Spleen (tissue), 11 donors: ENCODE data around the gene CILP. TPM values are rescaled to one million over a fixed set of nuclear protein-coding genes. Genes with fewer than 3 reads are reported as not detected.

Experiments
- DNase-seq: peaks from one replicate; pipeline ENCODE4 v3.0.0-alpha.2; 2020
- H3K27ac ChIP-seq, 8 donors: fragments of 200-600 bp; sonication (generic) in 7 of 8; 1 replicate in 4 of 8; 2 replicates in 4 of 8; pipeline versions ENCODE4 v1.5.0 to v1.8.0; 2016 to 2021; ENCODE audit warnings: inconsistent platforms in 4 of 8, mild to moderate bottlenecking in 4 of 8, moderate library complexity in 1 of 8
- H3K27me3 ChIP-seq, 7 donors: fragments of 200-600 bp; sonication (generic) in 6 of 7; replicated peaks in 1 of 7; 1 replicate in 4 of 7; 2 replicates in 3 of 7; pipeline versions ENCODE4 v1.5.0 to v1.8.0; 2016 to 2021; ENCODE audit warnings: inconsistent platforms in 3 of 7, mild to moderate bottlenecking in 1 of 7
- H3K36me3 ChIP-seq, 6 donors: fragments of 200-600 bp; sonication (generic) in 5 of 6; 1 replicate in 4 of 6; 2 replicates in 2 of 6; pipeline versions ENCODE4 v1.5.0 to v1.8.0; 2016 to 2021; ENCODE audit warnings: inconsistent platforms in 2 of 6
- H3K4me1 ChIP-seq, 6 donors: fragments of 200-600 bp; sonication (generic) in 5 of 6; 1 replicate in 3 of 6; 2 replicates in 3 of 6; pipeline versions ENCODE4 v1.5.0 to v1.8.0; 2016 to 2021; ENCODE audit warnings: inconsistent platforms in 3 of 6
- H3K4me3 ChIP-seq, 8 donors: fragments of 200-600 bp; sonication (generic) in 7 of 8; 1 replicate in 4 of 8; 2 replicates in 4 of 8; pipeline versions ENCODE4 v1.5.0 to v1.8.0; 2016 to 2021; ENCODE audit warnings: inconsistent platforms in 4 of 8, mild to moderate bottlenecking in 4 of 8, moderate library complexity in 2 of 8
- H3K9me3 ChIP-seq, 8 donors: fragments of 200-600 bp; sonication (generic) in 7 of 8; 1 replicate in 4 of 8; 2 replicates in 4 of 8; pipeline versions ENCODE4 v1.5.0 to v1.8.0; 2016 to 2021; ENCODE audit warnings: inconsistent platforms in 4 of 8
- CTCF ChIP-seq, 11 experiments: fragments of 200-600 bp in 7 of 11; fragments of 450-650 bp in 4 of 11; sonication (generic) in 4 of 11; IDR thresholded peaks in 8 of 11; conservative IDR thresholded peaks in 3 of 11; 1 replicate in 7 of 11; 2 replicates in 4 of 11; pipeline versions ENCODE4 v1.4.0 to v1.8.0; 2016 to 2021; ENCODE audit warnings: antibody characterized with exemption in 11 of 11, inconsistent platforms in 4 of 11, mild to moderate bottlenecking in 1 of 11
- POLR2A ChIP-seq, 3 donors: fragments of 450-650 bp; IDR thresholded peaks; one replicate each; pipeline ENCODE4 v1.5.1; 2017; ENCODE audit warnings: antibody characterized with exemption in 3 of 3, mild to moderate bottlenecking in 1 of 3
- POLR2AphosphoS5 ChIP-seq, 3 donors: sonication (generic); formaldehyde crosslinking; IDR thresholded peaks; one replicate each; pipeline ENCODE4 v1.5.1; 2017; ENCODE audit warnings: antibody characterized with exemption in 3 of 3
- WGBS, 5 donors: extraction: QIAGEN DNeasy Blood & Tissue Kit in 3 of 5; methylation state at CpG; one replicate each; pipeline versions ENCODE4 v1.1.5 to v1.1.7; 2013 to 2018; 5-methylcytosine and 5-hydroxymethylcytosine counted together
- intact Hi-C: fragments of 100-400 bp; cut with DNase I; formaldehyde crosslinking; loops from one replicate; pipeline ENCODE4 v1.15.0; 2023; ENCODE audit warnings: low total_unique reads
- polyA plus RNA-seq, 3 donors: library from polyadenylated mRNA; stranded (reverse); fragments of 200-250 nt; gene quantifications; one replicate each; pipeline ENCODE4 v1.2.1, GENCODE V29; 2013
- total RNA-seq, 7 donors: library from RNA; depleted of rRNA in 3 of 7; stranded (reverse); fragments of >200 nt in 3 of 7; fragmentation: NEBNext Ultra II Directional in 4 of 7; extraction: Animal tissue kit (Norgen Biotek cat#: 25700) in 4 of 7; gene quantifications; one replicate each; pipeline versions ENCODE4 v1.1.0 to v1.2.1, GENCODE V29; 2016 to 2021
- donor health status: healthy with polysubstance abuse.
- donor health status: DM: no; HTN: no; CAD: no; lungs with moderate emphysema.
- donor health status: DM: no; HTN: no; CAD: no.
- donor health status: Bipolar disorder and iron deficiency.
- donor health status: healthy.
- donor health status: DM: no; HTN: no; CAD: no.
- donor health status: DM: yes; HTN: yes; CAD: no.

Gene CILP
- total and polyA plus RNA-seq, 10 donors: 0.19 to 3.1 (median 0.41) TPM

- DNase-seq: no peak
- 92 to 96% (median 94%) methylated on average over 3 of the region's 3 CpGs for WGBS, 5 donors
- no peaks in the 10 kb centered on the region for H3K9me3 ChIP-seq
- peaks cover 2 to 62% (median 44%) of the 10 kb centered on the region in 6 donors for H3K36me3 ChIP-seq
- H3K27me3 ChIP-seq: no peaks in the 10 kb centered on the region
- H3K27ac ChIP-seq: no peak overlapping the region
- TF ChIP-seq CTCF (IDR thresholded peaks at IDR 0.05 in 8 of 11, conservative IDR thresholded peaks at IDR 0.05 in 3 of 11) (no peak), POLR2A (IDR thresholded peaks at IDR 0.05) (no peak), POLR2AphosphoS5 (IDR thresholded peaks at IDR 0.05) (no peak)
- no peak overlapping the region for H3K4me3 ChIP-seq
- intact Hi-C loops: no loop called here
- peaks cover 16 to 53% (median 35%) of the 10 kb centered on the region in 6 donors for H3K4me1 ChIP-seq
Observed at GRCh38 chr15:65180167-65180566, 31.1 kb downstream of the CILP start.

GRCh38 chr15:65177901-65178300 is 33.4 kb downstream of the CILP start:
- H3K4me3 ChIP-seq: no peak overlapping the region
- no peaks in the 10 kb centered on the region for H3K27me3 ChIP-seq
- peaks cover 7 to 38% (median 22%) of the 10 kb centered on the region in 6 donors for H3K4me1 ChIP-seq
- intact Hi-C loops: no loop called here
- WGBS, 5 donors: 71 to 85% (median 80%) methylated on average over 1 of the region's 1 CpG
- no peaks in the 10 kb centered on the region for H3K9me3 ChIP-seq
- no peak overlapping the region for H3K27ac ChIP-seq
- TF ChIP-seq POLR2A (IDR thresholded peaks at IDR 0.05) (no peak), CTCF (IDR thresholded peaks at IDR 0.05 in 8 of 11, conservative IDR thresholded peaks at IDR 0.05 in 3 of 11) (no peak), POLR2AphosphoS5 (IDR thresholded peaks at IDR 0.05) (no peak)
- no peak for DNase-seq
- H3K36me3 ChIP-seq: peaks cover 2 to 85% (median 56%) of the 10 kb centered on the region in 6 donors

- TF ChIP-seq POLR2A (IDR thresholded peaks at IDR 0.05) (no peak), CTCF (IDR thresholded peaks at IDR 0.05 in 8 of 11, conservative IDR thresholded peaks at IDR 0.05 in 3 of 11) (no peak), POLR2AphosphoS5 (IDR thresholded peaks at IDR 0.05) (no peak)
- Histone ChIP-seq H3K36me3 (peaks cover 2 to 100% (median 72%) of the 10 kb centered on the region in 6 donors), H3K4me1 (peaks cover 0 to 19% (median 4%) of the 10 kb centered on the region in 6 donors), H3K4me3 (no peak overlapping the region), H3K9me3 (no peaks in the 10 kb centered on the region), H3K27me3 (no peaks in the 10 kb centered on the region), H3K27ac (no peak overlapping the region)
- intact Hi-C loops: no loop called here
- DNase-seq: no peak
Observed at GRCh38 chr15:65176056-65176455, 35.2 kb downstream of the CILP start.

GRCh38 chr15:65175511-65175910 is 35.8 kb downstream of the CILP start:
- Histone ChIP-seq H3K27ac (no peak overlapping the region), H3K36me3 (peaks cover 2 to 100% (median 75%) of the 10 kb centered on the region in 6 donors), H3K9me3 (no peaks in the 10 kb centered on the region), H3K27me3 (no peaks in the 10 kb centered on the region), H3K4me3 (no peak overlapping the region), H3K4me1 (peaks cover 0 to 14% (median 0%) of the 10 kb centered on the region in 6 donors)
- TF ChIP-seq POLR2AphosphoS5 (IDR thresholded peaks at IDR 0.05): no peak
- no peak for TF ChIP-seq POLR2A (IDR thresholded peaks at IDR 0.05)
- TF ChIP-seq CTCF (IDR thresholded peaks at IDR 0.05 in 8 of 11, conservative IDR thresholded peaks at IDR 0.05 in 3 of 11): no peak
- no peak for DNase-seq
- intact Hi-C loops: no loop called here
- 93 to 96% (median 93%) methylated on average over 5 of the region's 5 CpGs for WGBS, 5 donors
